ENCODE measurements around the gene RAP2B.

Gene RAP2B

DNA sequence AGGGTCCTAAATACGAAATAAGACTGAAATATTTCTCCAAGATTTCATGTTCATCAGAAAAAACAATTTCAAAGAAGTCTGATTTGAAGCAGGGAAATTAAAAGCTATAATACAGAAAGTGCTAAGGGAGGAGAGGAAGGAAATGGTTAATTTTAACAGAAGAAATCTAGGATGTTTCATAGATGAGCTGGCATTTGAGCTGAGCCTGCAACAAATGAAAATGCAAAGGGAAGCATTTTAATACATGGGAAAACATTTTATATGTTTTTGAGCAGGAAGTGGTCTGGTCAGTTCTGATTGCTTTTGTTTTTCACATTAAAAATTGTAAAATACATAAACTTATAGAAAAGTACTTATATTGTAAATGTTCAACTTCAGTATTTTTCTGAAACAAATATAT lies 17.2 kb upstream of the RAP2B start:
- no peak overlapping the region for H2BK120ac ChIP-seq (ENCODE audit: low read depth, low read length)
- H4K91ac ChIP-seq (ENCODE audit: low read length) = no peak overlapping the region
- no CpG with 5 or more reads among the region's 1 CpG for WGBS
- H2AFZ ChIP-seq (ENCODE audit: low read depth, low read length) = no peak overlapping the region
- no peaks in the 10 kb centered on the region for H3K9me3 ChIP-seq (ENCODE audit: control insufficient read depth, low read length)
- no peak overlapping the region for H3K4ac ChIP-seq (ENCODE audit: low read depth in 1 of 2, low read length in 2 of 2)
- H2BK5ac ChIP-seq (ENCODE audit: low read depth, low read length, poor library complexity, severe bottlenecking) = no peak overlapping the region
- no peak overlapping the region for H2BK15ac ChIP-seq (ENCODE audit: low read depth, poor library complexity, severe bottlenecking)
- H2AK5ac ChIP-seq (ENCODE audit: low read length, severe bottlenecking) = no peak overlapping the region
- no peak overlapping the region for H3K14ac ChIP-seq (ENCODE audit: low read length in 2 of 2)
- DNase-seq = peak; percentile 48
- H3K27me3 ChIP-seq (ENCODE audit: control insufficient read depth in 1 of 2, insufficient read depth in 1 of 2, low read length in 2 of 2) = no peaks in the 10 kb centered on the region
- H3K4me2 ChIP-seq (ENCODE audit: low read length, poor library complexity, severe bottlenecking) = no peak overlapping the region
- no peaks in the 10 kb centered on the region for H3K79me1 ChIP-seq (replicated peaks; ENCODE audit: low read length, poor library complexity, severe bottlenecking)
- H4K8ac ChIP-seq (ENCODE audit: low read length) = no peak overlapping the region
- peak overlapping the region; percentile 80 for H3K27ac ChIP-seq (ENCODE audit: low read length, poor library complexity, severe bottlenecking)
- no peak overlapping the region for H3K23ac ChIP-seq (ENCODE audit: low read length in 2 of 2)
- peak overlapping the region; percentile 35 for H3K9ac ChIP-seq (ENCODE audit: low read length)
- H3K4me3 ChIP-seq (ENCODE audit: insufficient read depth in 1 of 2, low read depth in 1 of 2, low read length in 2 of 2) = no peak overlapping the region
- H2BK12ac ChIP-seq (ENCODE audit: low read length in 2 of 2) = no peak overlapping the region
- H3K4me1 ChIP-seq (ENCODE audit: control insufficient read depth, insufficient read depth, low read depth, low read length) = peaks cover 1% of the 10 kb centered on the region
- no peaks in the 10 kb centered on the region for H3K36me3 ChIP-seq (ENCODE audit: control insufficient read depth in 1 of 2, insufficient read depth in 2 of 2, low read depth in 1 of 2, low read length in 2 of 2)
- H3K18ac ChIP-seq (ENCODE audit: low read depth in 1 of 2, low read length in 2 of 2) = peak overlapping the region in 1 of 2 experiments; percentile 62

DNA sequence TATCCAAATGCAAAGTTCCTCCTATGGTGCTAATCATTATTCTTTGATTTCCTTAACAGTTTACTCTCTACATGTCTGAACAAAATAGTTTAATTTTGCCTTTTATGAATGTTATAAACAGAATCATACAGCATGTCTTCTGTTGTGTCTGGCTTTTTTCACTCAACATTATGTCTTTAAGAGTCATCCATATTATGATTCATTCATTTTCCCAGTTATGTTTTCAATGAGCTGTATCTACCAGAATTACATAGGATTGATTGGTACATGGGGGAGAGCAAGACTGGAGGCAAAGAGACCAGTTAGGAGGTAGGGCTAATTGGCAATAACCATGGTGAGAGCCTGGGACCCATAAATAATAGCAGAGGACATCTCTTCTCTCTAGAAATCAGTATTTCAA lies 16.6 kb upstream of the RAP2B start:
- no peak overlapping the region for H3K14ac ChIP-seq (ENCODE audit: low read length in 2 of 2)
- H2AK5ac ChIP-seq (ENCODE audit: low read length, severe bottlenecking) = peak overlapping the region; percentile 39
- no peaks in the 10 kb centered on the region for H3K79me1 ChIP-seq (replicated peaks; ENCODE audit: low read length, poor library complexity, severe bottlenecking)
- H2BK5ac ChIP-seq (ENCODE audit: low read depth, low read length, poor library complexity, severe bottlenecking) = no peak overlapping the region
- H3K27me3 ChIP-seq (ENCODE audit: control insufficient read depth in 1 of 2, insufficient read depth in 1 of 2, low read length in 2 of 2) = no peaks in the 10 kb centered on the region
- no peak overlapping the region for H4K91ac ChIP-seq (ENCODE audit: low read length)
- no peak overlapping the region for H3K23ac ChIP-seq (ENCODE audit: low read length in 2 of 2)
- peak overlapping the region; percentile 23 for H2BK120ac ChIP-seq (ENCODE audit: low read depth, low read length)
- H3K4me2 ChIP-seq (ENCODE audit: low read length, poor library complexity, severe bottlenecking) = no peak overlapping the region
- no peak for DNase-seq
- no peak overlapping the region for H2AFZ ChIP-seq (ENCODE audit: low read depth, low read length)
- H3K27ac ChIP-seq (ENCODE audit: low read length, poor library complexity, severe bottlenecking) = peak overlapping the region; percentile 80
- H3K4ac ChIP-seq (ENCODE audit: low read depth in 1 of 2, low read length in 2 of 2) = no peak overlapping the region
- H3K18ac ChIP-seq (ENCODE audit: low read depth in 1 of 2, low read length in 2 of 2) = peak overlapping the region in 1 of 2 experiments; percentile 62
- H3K4me3 ChIP-seq (ENCODE audit: insufficient read depth in 1 of 2, low read depth in 1 of 2, low read length in 2 of 2) = no peak overlapping the region
- no peaks in the 10 kb centered on the region for H3K36me3 ChIP-seq (ENCODE audit: control insufficient read depth in 1 of 2, insufficient read depth in 2 of 2, low read depth in 1 of 2, low read length in 2 of 2)
- peaks cover 1% of the 10 kb centered on the region for H3K4me1 ChIP-seq (ENCODE audit: control insufficient read depth, insufficient read depth, low read depth, low read length)
- H2BK15ac ChIP-seq (ENCODE audit: low read depth, poor library complexity, severe bottlenecking) = no peak overlapping the region
- H4K8ac ChIP-seq (ENCODE audit: low read length) = no peak overlapping the region
- no peak overlapping the region for H3K9ac ChIP-seq (ENCODE audit: low read length)
- no peak overlapping the region for H2BK12ac ChIP-seq (ENCODE audit: low read length in 2 of 2)
- no peaks in the 10 kb centered on the region for H3K9me3 ChIP-seq (ENCODE audit: control insufficient read depth, low read length)

- Histone ChIP-seq H3K27me3 (ENCODE audit: control insufficient read depth in 1 of 2, insufficient read depth in 1 of 2, low read length in 2 of 2) (no peaks in the 10 kb centered on the region), H3K9me3 (ENCODE audit: control insufficient read depth, low read length) (no peaks in the 10 kb centered on the region), H3K4me1 (ENCODE audit: control insufficient read depth, insufficient read depth, low read depth, low read length) (peaks cover 1% of the 10 kb centered on the region), H3K14ac (ENCODE audit: low read length in 2 of 2) (no peak overlapping the region), H4K91ac (ENCODE audit: low read length) (no peak overlapping the region), H2AFZ (ENCODE audit: low read depth, low read length) (no peak overlapping the region), H3K18ac (ENCODE audit: low read depth in 1 of 2, low read length in 2 of 2) (no peak overlapping the region), H3K27ac (ENCODE audit: low read length, poor library complexity, severe bottlenecking) (no peak overlapping the region), H3K36me3 (ENCODE audit: control insufficient read depth in 1 of 2, insufficient read depth in 2 of 2, low read depth in 1 of 2, low read length in 2 of 2) (no peaks in the 10 kb centered on the region), H2BK120ac (ENCODE audit: low read depth, low read length) (no peak overlapping the region), H3K23ac (ENCODE audit: low read length in 2 of 2) (no peak overlapping the region), H3K4me2 (ENCODE audit: low read length, poor library complexity, severe bottlenecking) (no peak overlapping the region), H3K79me1 (replicated peaks; ENCODE audit: low read length, poor library complexity, severe bottlenecking) (no peaks in the 10 kb centered on the region), H2BK15ac (ENCODE audit: low read depth, poor library complexity, severe bottlenecking) (no peak overlapping the region), H2BK12ac (ENCODE audit: low read length in 2 of 2) (no peak overlapping the region), H4K8ac (ENCODE audit: low read length) (no peak overlapping the region), H3K4me3 (ENCODE audit: insufficient read depth in 1 of 2, low read depth in 1 of 2, low read length in 2 of 2) (no peak overlapping the region), H3K4ac (ENCODE audit: low read depth in 1 of 2, low read length in 2 of 2) (no peak overlapping the region), H2AK5ac (ENCODE audit: low read length, severe bottlenecking) (peak overlapping the region; percentile 41), H2BK5ac (ENCODE audit: low read depth, low read length, poor library complexity, severe bottlenecking) (no peak overlapping the region), H3K9ac (ENCODE audit: low read length) (no peak overlapping the region)
- DNase-seq = no peak
- 86% methylated on average over 3 of the region's 6 CpGs for WGBS
These were observed 15.6 kb upstream of the RAP2B start for GRCh38 chr3:153146191-153147053.

GRCh38 chr3:153150991-153151390 lies 11.0 kb upstream of the RAP2B start:
- WGBS = 73% methylated on average over 2 of the region's 2 CpGs

More at GRCh38 chr3:153150991-153151390, 11.0 kb upstream of the RAP2B start:
- Histone ChIP-seq H3K23ac (ENCODE audit: low read length in 2 of 2) (no peak overlapping the region), H3K9me3 (ENCODE audit: control insufficient read depth, low read length) (no peaks in the 10 kb centered on the region), H4K91ac (ENCODE audit: low read length) (no peak overlapping the region), H3K4me3 (ENCODE audit: insufficient read depth in 1 of 2, low read depth in 1 of 2, low read length in 2 of 2) (no peak overlapping the region), H4K8ac (ENCODE audit: low read length) (peak overlapping the region; percentile 49), H3K4ac (ENCODE audit: low read depth in 1 of 2, low read length in 2 of 2) (no peak overlapping the region), H2AK5ac (ENCODE audit: low read length, severe bottlenecking) (peak overlapping the region; percentile 56), H3K18ac (ENCODE audit: low read depth in 1 of 2, low read length in 2 of 2) (no peak overlapping the region), H2BK5ac (ENCODE audit: low read depth, low read length, poor library complexity, severe bottlenecking) (peak overlapping the region; percentile 3), H3K4me1 (ENCODE audit: control insufficient read depth, insufficient read depth, low read depth, low read length) (no peaks in the 10 kb centered on the region), H2AFZ (ENCODE audit: low read depth, low read length) (no peak overlapping the region), H3K79me1 (replicated peaks; ENCODE audit: low read length, poor library complexity, severe bottlenecking) (no peaks in the 10 kb centered on the region), H3K4me2 (ENCODE audit: low read length, poor library complexity, severe bottlenecking) (no peak overlapping the region), H3K14ac (ENCODE audit: low read length in 2 of 2) (no peak overlapping the region), H3K36me3 (ENCODE audit: control insufficient read depth in 1 of 2, insufficient read depth in 2 of 2, low read depth in 1 of 2, low read length in 2 of 2) (no peaks in the 10 kb centered on the region), H3K27ac (ENCODE audit: low read length, poor library complexity, severe bottlenecking) (no peak overlapping the region), H3K27me3 (ENCODE audit: control insufficient read depth in 1 of 2, insufficient read depth in 1 of 2, low read length in 2 of 2) (no peaks in the 10 kb centered on the region), H2BK15ac (ENCODE audit: low read depth, poor library complexity, severe bottlenecking) (no peak overlapping the region), H3K9ac (ENCODE audit: low read length) (no peak overlapping the region), H2BK12ac (ENCODE audit: low read length in 2 of 2) (no peak overlapping the region), H2BK120ac (ENCODE audit: low read depth, low read length) (no peak overlapping the region)
- no peak for DNase-seq
